NCI-H345 (cell line): Measurements from ENCODE around the gene PDCD2L.
"Not testable (repeated sequence)": the region's sequence is repeated elsewhere in the genome, so short reads cannot be mapped to it uniquely, and the experiment has no call there.

Source experiments
- DNase-seq: peaks from one replicate; lab custom pipeline; 2025; lab: John Stamatoyannopoulos, UW

PDCD2L gene, protein sequence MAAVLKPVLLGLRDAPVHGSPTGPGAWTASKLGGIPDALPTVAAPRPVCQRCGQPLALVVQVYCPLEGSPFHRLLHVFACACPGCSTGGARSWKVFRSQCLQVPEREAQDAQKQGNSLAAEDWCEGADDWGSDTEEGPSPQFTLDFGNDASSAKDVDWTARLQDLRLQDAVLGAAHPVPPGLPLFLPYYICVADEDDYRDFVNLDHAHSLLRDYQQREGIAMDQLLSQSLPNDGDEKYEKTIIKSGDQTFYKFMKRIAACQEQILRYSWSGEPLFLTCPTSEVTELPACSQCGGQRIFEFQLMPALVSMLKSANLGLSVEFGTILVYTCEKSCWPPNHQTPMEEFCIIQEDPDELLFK

DNA sequence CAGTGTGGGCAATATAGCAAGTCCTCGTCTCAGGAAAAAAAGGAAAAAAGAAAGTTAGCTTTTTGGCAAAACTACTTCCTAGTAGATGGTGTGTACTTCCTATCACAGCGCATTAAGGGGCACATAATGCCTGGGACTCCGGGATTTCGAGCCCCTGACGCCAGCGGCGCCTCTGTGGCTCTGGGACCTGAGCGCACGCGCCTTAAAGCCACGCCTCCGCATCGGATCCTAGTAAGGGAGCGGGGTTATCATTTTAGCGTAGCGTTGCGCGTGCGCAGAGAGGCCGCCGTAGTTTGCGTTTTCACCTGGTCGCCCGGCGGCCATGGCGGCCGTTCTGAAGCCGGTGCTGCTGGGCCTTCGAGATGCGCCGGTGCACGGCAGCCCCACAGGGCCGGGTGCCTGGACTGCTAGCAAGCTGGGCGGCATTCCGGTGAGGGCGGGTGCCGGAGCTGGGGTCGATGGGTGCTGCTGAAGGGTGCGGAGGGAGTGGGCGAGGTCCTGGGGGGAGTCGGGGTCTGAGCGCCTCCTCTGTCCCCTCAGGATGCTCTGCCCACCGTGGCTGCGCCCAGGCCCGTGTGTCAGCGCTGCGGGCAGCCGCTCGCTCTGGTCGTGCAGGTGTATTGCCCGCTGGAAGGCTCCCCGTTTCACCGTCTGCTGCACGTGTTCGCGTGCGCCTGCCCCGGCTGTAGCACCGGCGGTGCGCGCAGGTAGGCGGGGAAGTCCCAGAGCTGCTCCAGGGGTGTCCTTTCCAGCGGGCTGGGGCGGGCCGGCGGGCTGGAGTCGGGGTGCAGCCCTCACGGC, at the start of gene PDCD2L:
Gene PDCD2L, plus strand, starts transcription at position 291 of the 801 bp plus-strand sequence. Its CDS starts 32 bp downstream, at position 323.
- DNase-seq = peak; percentile 99

DNA sequence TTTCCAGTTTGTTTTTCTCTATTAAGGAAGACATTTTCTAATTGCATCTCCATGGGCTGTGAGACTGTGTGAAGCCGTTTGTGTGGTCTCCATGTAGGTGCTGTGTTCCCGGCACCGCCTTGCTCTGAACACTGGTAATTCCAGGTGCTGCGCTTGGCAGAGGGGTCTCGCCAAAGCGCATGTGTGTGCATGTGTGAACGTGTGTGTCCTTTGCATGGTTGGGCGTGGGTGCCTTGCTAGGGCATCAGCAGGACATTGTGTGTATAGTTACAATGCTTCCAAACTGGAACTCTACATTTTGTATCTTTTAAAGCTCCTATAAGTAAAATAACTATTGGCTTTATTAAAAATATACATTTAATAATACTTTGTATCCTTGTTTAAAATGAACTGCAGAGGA, 49.0 kb upstream of the PDCD2L start:
- DNase-seq = no peak

DNA sequence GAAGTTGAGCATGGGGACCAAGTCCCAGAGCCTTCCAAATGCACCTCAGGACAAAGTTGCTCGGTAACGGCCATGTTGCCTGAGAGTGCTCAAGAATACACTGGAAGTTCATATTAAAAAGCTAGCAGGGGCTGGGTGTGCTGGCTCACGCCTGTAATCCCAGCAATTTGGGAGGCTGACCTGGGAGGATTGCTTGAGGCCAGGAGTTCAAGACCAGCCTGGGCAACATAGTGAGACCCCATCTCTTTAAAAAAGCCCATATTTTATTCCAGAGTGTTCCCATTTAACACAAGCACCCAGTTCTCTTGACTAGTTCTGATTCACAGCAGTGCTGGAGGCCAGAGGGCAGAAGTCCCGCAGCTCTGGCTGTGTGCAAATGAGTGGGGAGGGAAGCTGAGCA, 47.3 kb upstream of the PDCD2L start:
- no peak for DNase-seq

DNA sequence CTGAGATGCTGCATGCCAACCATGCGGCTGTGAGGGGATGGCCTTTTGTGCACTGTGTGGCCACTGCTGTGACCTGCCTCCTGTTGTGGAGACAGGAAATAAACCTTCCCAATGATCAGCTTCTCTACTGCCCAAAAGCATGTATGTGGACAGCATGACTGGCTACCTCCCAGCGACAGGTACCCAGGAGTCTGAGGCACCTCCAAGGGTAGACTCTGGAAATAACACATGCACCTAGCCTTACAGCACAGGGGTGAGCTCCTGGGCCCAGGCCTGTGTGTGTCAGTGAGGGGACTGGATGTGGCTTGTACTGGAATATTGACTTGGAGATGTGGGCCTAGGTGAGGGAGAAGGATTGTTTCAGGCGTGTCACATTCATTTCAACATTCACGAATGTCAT, 46.8 kb upstream of the PDCD2L start:
- no peak for DNase-seq

DNA sequence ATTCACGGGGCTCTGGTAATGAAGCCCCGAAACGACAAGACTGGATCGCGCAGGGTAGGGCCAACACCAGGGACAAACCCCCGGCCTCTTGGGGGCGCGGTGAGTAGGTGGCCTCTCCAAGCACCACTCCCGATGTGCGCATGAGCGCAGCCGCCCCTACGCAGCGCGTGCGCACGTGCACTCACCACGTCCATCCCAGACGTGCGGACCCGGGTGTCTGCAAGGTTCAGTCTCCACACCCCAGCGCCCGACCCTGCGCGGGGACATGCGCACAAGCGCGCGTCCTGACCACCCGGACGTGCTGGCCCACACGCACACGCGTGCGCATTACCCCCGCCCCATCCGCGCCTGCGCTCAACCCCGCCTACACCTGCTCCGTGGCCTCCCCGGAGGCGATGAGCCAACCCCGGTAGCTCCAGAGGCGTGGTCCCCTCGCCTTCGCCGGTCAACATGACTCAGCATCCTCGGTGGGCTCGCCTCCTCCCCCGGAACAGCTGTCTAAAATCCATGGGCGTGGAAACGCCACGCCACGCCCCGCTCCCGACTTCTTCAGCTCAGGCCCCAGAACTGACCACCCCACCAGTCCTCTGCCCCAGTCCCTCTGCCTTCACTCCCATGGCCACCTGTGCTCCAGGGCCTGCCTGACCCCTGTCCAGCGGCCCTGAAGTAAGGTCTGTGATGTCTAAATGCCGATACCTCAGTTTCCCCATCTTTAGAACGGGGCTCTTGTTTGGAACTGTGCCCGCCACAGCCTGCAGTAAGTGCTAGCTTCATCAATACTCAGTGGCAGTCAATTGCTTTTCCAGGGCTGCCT, 44.9 kb upstream of the PDCD2L start:
- peak; percentile 100 for DNase-seq

DNA sequence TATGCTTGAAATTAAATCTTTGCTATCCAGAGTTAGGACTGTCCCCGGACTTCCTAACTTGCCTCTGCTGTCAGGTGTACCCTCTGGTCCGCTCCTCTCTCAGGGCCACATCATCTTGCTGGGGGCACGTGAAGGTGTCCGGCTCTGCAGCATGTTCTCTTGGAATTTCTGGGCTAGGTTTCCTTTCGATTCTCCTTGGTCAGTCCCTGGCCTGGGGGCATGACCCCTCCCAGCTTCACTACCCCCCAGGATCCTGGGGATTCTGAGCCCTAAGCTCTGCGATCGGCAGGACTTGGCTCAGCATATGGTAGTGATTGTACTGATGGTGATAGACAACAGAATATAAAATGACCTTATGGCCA, 44.3 kb upstream of the PDCD2L start:
- DNase-seq = no peak

DNA sequence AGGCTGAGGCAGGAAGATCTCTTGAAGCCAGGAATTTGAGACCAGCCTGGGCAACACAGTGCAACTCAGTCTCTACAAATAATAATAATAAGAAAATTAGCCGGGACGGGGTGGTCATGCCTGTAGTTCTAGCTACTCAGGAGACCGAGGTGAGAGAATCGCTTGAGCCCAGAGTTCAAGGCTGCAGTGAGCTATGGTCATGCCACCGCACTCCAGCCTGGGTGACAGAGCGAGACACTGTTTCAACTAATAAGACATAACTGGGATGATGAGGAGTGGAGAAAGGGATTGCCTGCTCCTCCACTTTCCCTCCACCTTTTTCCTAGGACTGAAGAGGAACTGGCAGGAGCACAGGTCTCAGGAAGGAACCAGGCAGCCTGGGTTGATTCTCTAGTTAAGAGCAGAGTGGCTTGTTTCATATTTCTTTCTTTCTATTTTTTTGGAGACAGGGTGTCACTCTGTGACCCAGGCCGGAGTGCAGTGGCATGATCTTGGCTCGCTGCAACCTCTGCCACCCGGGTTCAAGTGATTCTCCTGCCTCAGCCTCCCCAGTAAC, 43.8 kb upstream of the PDCD2L start:
- no peak for DNase-seq

DNA sequence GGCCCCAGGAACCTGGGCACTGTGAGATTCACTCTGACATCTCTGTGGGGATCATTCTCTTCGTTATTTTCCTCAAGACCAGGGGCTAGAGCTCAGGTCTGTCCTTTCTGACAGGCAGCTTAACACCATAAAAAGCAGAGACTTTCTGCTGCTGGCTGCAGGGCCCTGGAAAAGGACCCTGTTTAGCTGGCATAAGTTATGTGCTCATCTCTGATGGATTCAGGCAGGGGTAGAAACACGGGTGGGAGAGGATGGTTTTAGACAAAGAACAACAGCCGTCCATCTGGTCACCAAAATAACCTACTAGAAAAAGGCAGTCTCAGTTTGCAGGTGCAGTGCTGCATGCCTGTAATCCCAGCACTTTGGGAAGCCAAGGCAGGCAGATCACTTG, 41.5 kb upstream of the PDCD2L start:
- DNase-seq = no peak

DNA sequence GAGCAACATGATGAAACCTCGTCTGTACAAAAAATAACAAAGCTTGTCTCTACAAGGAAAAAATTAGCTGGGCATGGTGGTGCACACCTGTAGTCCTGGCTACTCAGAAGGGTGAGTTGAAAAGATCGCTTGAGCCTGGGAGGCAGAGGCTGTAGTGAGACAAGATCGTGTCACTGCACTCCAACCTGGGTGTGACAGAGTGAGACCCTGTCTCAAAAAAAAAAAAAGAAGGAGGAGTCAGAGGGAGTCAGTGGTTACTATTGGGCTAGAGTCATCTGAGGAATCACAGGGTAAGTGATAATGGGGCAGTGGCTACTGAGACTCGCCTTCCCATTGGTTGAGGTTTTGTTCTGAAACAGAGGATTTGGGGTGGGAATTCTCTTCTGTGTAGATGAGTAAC, 41.1 kb upstream of the PDCD2L start:
- peak; percentile 19 for DNase-seq

DNA sequence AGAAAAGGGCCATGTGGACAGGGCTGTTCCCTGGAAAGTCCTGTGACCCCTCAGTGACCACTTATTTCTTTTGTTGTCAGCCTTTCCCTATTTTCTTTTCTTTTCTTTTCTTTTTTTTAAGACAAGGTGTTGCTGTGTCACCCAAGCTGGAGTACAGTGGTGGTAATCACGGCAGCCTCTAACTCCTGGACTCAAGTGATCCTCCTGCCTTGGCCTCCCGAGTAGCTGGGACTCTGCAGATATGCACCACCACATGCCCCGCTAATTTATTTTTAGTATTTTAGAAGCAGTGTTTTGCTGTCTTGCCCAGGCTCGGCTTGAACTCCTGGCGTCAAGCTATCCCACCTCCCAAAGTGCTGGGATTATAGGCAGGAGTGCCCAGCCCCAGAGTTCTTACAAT, 40.3 kb upstream of the PDCD2L start:
- no peak for DNase-seq

DNA sequence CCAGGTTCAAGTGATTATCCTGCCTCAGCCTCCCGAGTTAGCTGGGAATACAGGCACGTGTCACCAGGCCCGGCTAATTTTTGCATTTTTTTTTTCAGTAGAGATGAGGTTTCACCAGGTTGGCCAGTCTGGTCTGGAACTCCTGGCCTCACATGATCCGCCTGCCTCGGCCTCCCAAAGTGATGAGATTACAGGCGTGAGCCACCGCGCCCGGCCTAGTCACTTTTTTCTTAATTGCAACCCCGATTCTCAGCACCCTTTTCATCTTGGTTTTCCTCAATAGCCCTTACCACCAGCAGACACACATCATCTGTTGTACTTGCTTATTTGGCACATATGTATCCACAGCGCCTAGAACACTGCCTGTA, 39.8 kb upstream of the PDCD2L start:
- no peak for DNase-seq

DNA sequence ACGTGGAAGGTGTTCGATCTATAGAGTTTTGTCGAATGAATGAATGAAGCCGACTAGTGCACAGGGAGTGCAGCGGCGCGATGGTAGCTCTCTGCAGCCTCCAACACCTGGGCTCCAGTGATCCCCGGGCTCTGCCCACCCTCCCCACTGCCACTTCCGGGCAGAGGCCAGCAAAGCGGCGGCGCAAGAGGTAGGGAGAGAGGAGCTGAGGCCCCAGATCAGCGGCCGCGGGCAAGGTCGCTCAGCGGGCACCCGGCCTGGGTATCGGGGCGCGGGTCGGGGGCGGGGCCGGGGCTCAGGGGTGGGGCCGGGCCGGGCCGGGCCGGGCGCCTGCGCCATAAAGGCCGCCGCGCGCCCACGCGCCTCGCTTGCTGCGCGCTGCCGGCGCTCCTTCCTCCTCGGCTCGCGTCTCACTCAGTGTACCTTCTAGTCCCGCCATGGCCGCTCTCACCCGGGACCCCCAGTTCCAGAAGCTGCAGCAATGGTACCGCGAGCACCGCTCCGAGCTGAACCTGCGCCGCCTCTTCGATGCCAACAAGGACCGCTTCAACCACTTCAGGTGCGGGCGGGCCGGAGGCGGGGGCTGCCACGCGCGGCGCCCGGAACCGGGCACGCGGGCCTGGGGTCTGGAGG, 39.3 kb upstream of the PDCD2L start, which contains the start of gene GPI:
Gene GPI, plus strand, starts transcription at position 367 of the 633 bp plus-strand sequence. Its CDS starts 71 bp downstream, at position 438.
- DNase-seq = peak; percentile 82

DNA sequence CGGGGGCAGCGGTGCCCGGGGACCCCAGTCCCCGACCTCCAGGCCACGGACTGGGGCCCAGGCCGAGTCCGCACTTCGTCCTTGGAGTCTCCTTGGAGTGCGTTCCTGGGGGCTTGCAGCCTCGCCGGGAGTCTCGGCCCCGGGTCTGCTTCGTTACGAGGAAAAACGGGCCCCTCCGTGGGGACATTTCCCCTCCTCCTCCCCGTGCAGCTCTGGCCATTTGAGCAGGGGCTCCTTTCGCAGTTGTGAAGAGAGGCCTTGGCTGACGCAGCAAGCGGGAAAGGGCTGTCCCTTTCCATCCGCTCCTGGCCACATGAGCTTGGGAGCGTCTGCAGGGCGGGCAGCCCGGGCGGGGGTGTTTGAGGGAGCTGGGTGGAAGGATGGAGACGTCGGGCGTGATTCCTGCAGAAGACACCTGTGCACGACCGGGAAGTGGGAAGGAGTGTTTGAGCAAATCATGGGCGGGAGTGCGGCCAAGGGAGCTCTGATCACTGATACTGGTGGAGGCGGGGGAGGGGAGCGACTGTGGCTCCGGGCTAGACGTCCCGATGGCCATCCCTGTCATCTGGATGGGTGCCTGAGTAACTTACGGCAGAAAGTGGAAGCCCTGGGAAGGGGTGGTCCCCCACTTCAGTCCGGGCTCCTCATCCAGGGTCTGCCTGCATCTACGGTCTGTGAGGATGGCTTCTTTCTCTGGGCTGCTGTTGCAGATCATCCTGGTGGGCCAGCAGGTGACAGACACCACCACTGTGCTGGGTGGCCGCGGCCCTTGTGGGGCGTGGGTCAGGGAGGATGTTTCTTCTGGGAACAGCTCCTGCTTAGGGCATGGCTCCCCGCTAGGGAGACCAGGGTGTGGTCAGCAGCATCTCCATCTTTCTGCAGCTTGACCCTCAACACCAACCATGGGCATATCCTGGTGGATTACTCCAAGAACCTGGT, 38.5 kb upstream of the PDCD2L start:
- DNase-seq = peak; percentile 58

DNA sequence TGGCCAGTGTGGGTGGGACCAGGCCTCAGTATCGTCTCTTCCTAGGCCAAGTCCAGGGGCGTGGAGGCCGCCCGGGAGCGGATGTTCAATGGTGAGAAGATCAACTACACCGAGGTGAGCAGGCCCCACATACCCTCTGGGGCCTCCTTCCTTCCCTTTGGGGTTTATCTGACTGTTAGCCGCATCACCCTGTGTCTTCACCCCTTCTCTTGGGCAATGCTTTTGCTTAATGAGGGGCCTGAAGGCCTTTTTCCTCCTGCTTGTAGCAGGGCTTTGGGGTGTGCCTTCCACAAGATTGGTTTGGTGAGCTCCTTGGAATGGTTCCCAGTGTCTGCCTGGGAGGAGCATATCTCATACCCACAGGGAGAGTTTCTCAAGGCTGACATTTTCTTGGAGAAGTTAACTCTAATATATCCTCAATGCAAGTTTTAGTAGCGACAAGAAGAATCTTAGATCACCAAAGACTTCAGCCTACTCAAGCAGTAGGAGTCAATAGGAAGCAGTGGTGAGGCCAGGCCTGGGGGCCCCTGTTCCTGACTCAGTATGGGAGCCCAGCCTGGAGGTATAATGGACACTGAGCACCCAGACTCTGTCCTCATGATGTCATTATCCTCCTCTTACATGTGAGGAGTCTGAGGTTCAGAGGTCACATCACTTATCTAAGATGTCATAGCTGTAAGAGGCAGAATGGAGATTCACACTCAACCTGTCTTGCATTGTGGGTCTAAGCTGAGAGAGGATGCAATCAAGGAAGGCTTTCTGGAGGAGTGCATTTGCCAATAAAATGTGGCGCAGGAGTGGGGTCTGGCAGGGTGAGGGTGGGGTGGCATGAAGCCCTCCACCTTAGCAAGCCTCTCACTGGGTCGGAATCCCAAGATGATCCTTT, 37.2 kb upstream of the PDCD2L start:
- DNase-seq = no peak

DNA sequence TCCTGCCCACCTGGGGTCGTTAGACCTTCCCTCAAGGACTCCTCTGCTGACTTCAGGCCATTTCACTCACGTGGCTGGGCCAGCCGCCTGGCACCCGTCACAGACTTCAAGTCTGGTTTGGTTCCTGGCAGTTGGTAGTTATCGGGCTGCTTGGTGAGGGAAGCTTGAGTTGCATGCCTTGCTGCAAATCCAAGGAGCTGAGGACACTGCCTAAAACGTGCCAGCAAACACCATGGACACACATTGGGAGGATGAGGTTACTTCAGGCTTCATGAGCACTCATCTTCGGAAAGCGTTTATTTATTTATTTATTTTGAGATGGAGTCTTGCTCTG, 36.6 kb upstream of the PDCD2L start:
- no peak for DNase-seq

DNA sequence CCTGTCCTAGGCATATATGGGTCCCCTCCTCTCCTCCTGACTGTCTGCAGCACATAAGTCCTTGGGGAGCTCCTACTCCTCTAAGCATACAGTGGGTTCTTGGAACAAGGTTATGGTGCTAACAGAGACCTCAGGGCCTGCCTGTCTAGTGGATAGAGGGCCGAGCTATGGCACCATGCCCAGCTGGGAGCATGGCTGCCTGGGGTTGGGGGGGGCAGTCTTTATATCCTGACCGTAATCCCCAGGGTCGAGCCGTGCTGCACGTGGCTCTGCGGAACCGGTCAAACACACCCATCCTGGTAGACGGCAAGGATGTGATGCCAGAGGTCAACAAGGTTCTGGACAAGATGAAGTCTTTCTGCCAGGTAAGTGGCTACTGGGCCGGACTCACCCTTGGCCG, 35.9 kb upstream of the PDCD2L start:
- no peak for DNase-seq

DNA sequence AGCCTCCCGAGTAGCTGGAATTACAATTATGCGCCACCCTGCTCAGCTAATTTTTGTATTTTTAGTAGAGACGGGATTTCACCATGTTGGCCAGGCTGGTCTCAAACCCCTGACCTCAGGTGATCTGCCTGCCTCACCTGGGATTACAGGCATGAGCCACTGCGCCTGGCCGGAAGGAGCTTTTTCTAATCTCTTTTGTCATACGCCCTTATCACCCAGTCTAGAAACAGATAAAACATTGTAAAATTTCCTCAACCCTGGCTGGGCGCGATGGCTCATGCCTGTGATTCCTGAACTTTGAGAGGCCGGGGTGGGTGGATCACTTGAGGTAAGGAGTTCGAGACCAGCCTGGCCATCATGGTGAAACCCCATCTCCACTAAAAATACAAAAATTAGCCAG, 35.0 kb upstream of the PDCD2L start:
- not testable (repeated sequence) for DNase-seq

DNA sequence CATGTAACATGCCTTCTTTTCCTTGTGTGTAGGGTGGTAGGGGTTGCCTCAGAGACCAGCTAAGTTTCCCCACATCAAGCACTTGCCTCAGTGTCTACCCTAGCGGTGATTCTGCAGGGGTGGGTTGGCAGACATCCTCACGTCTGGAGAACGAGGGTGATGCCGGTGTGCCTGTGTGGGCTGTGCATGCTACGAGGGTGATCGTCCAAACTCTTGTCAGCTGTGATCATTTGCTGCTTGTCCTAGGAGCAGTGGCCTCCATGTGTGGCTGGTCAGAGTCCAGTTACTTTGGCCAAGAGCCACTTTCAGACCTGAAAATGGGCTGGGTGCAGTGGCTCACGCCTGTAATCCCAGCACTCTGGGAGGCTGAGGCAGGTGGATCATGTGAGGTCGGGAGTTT, 34.1 kb upstream of the PDCD2L start:
- no peak for DNase-seq

DNA sequence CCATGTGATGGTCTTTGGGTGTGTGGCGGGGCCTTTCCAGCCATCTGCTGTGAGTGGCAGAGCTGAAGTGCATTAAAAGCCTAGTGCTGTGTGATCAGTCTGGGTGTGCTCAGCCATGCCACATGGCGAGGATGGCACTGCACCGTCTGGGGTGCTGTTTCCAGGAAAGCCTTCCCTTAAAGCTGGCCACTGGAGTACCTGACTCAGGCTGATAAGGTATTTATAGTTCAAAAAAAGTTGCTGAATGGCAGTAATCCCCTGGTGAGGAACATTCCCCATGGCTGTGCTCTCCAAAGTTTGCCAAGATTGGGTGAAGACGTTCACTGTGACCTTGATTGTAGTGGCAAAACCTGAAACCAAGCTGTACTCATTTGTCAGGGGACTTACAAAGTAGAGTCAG, 33.2 kb upstream of the PDCD2L start:
- DNase-seq = no peak
